Heart right ventricle (tissue), 16 donors: Measurements from ENCODE around the gene PGM5. TPM values are rescaled to one million over a fixed set of nuclear protein-coding genes. Genes with fewer than 3 reads are reported as not detected.

Experiments used
- ATAC-seq, 8 donors: fragments of 200-7000 bp; cut with Tn5 transposase; one replicate each; pipeline ENCODE4 v1.9.1; 2020; ENCODE audit warnings: mild to moderate bottlenecking in 8 of 8, moderate library complexity in 8 of 8, moderate number of reproducible peaks in 1 of 8
- DNase-seq, 2 donors: peaks; one replicate each; pipeline ENCODE4 v3.0.0-alpha.2; 2020
- H3K27ac ChIP-seq, 10 donors: fragments of 200-600 bp; sonication (generic) in 2 of 10; one replicate each; pipeline versions ENCODE4 v1.5.0 to v1.8.0; 2020 to 2022; ENCODE audit warnings: mild to moderate bottlenecking in 3 of 10
- H3K27me3 ChIP-seq, 7 donors: fragments of 200-600 bp; one replicate each; pipeline ENCODE4 v1.8.0; 2021 to 2022; ENCODE audit warnings: mild to moderate bottlenecking in 2 of 7
- H3K36me3 ChIP-seq, 9 donors: fragments of 200-600 bp; sonication (generic) in 1 of 9; one replicate each; pipeline versions ENCODE4 v1.5.0 to v1.8.0; 2020 to 2022; ENCODE audit warnings: mild to moderate bottlenecking in 2 of 9
- H3K4me1 ChIP-seq, 9 donors: fragments of 200-600 bp; sonication (generic) in 1 of 9; one replicate each; pipeline versions ENCODE4 v1.5.0 to v1.8.0; 2020 to 2022; ENCODE audit warnings: mild to moderate bottlenecking in 4 of 9
- H3K4me3 ChIP-seq, 10 donors: fragments of 200-600 bp; sonication (generic) in 2 of 10; one replicate each; pipeline versions ENCODE4 v1.5.0 to v1.8.0; 2020 to 2022; ENCODE audit warnings: mild to moderate bottlenecking in 7 of 10, moderate library complexity in 2 of 10
- H3K9me3 ChIP-seq, 11 donors: fragments of 200-600 bp in 10 of 11; sonication (generic) in 2 of 11; one replicate each; pipeline versions ENCODE4 v1.5.0 to v1.8.0; 2013 to 2022; ENCODE audit warnings: mild to moderate bottlenecking in 2 of 11, control low read depth in 1 of 11, moderate library complexity in 1 of 11
- WGBS, 2 donors: extraction: QIAGEN DNeasy Blood & Tissue Kit; methylation state at CpG; one replicate each; pipeline ENCODE4 v1.1.7; 2013; ENCODE audit warnings: inconsistent platforms in 1 of 2; 5-methylcytosine and 5-hydroxymethylcytosine counted together
- intact Hi-C, 10 donors: fragments of 100-400 bp; cut with DNase I; formaldehyde crosslinking; loops; one replicate each; pipeline versions ENCODE4 v1.11.1 to v1.14.2; 2022
- polyA plus RNA-seq, 2 donors: library from polyadenylated mRNA; stranded (reverse); fragments of 200-250 nt; gene quantifications; one replicate each; pipeline ENCODE4 v1.2.3, GENCODE V29; 2013
- total RNA-seq, 10 donors: library from RNA; stranded (reverse); fragmentation: NEBNext Ultra II Directional in 3 of 10; extraction: Animal tissue kit (Norgen Biotek cat#: 25700) in 3 of 10; gene quantifications; one replicate each; pipeline versions ENCODE4 v1.2.1 to v1.2.4, GENCODE V29; 2021 to 2023
- TF ChIP-seq, protein P1 (sequence below), 9 donors: fragments of 200-600 bp; sonication (generic) in 2 of 9; IDR thresholded peaks; one replicate each; pipeline versions ENCODE4 v1.5.0 to v1.8.0; 2021 to 2022; ENCODE audit warnings: antibody characterized with exemption in 9 of 9, mild to moderate bottlenecking in 5 of 9, moderate library complexity in 1 of 9
- donor health status: Arrhythmogenic right ventricular cardiomyopathy.
- donor health status: ischemic (EF 13 %, LVEDD 7.1; RV severe dilation, severe dysfunction).
- donor health status: healthy with polysubstance abuse.
- donor health status: DM: no; HTN: yes; CAD: no.
- donor health status: DM: no; HTN: no; CAD: no.
- donor health status: ischemic (EF 25% LVEDD 6.9; RV normal size, moderate dysfunction).
- donor health status: ischemic (EF 25% LVEDD 5.7; RV mildly dilated, moderate dysfunction).
- donor health status: healthy.
- donor health status: DM: yes; HTN: yes; CAD: no.
- donor health status: Ischemic cardiomyopathy.
- donor health status: ischemic (EF 35%, LVEDD 5.7; RV mildly dilated, moderate dysfunction).
- donor health status: nonischemic (EF 11% LVEDD 7.7; RV severe dilation, severe dysfunction).
- donor health status: DM: yes; HTN: yes; CAD: no.
- donor health status: PGD.
- donor health status: ischemic (EF 29% LVEDD 5.4; RV normal size, mild dysfunction).
- donor health status: nonischemic (EF 23%, LVEDD 6.1; RV moderate dilation, normal function).

Gene PGM5
- total and polyA plus RNA-seq, 12 donors: 26.8 to 245 (median 175) TPM

DNA sequence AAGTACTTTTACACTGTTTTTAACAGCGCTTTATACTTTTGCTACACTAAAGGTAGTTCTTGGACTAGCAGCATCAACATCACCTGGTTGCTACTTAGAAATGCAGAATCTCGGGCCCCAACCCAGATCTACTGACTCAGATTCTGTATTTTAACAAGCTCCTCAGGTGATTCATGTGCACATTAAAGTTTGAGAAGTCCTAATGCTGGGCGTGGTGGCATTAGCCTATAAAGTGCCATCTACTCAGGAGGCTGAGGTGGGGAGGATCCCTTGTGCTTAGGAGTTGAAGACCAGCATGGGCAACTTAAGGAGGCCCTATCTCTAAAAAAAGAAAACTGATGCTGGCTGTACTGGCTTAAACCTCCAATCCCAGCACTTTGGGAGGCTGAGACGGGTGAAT is 157.6 kb downstream of the PGM5 start:
- intact Hi-C loops: loop anchor here in 1 of 10 donors (5.0 kb wide), 1 partner anchor 53 kb away; no protein-coding TSS in a partner anchor
- H3K9me3 ChIP-seq: peaks cover 0 to 15% (median 0%) of the 10 kb centered on the region in 11 donors
- no peak overlapping the region for H3K4me3 ChIP-seq
- TF ChIP-seq, protein P1, sequence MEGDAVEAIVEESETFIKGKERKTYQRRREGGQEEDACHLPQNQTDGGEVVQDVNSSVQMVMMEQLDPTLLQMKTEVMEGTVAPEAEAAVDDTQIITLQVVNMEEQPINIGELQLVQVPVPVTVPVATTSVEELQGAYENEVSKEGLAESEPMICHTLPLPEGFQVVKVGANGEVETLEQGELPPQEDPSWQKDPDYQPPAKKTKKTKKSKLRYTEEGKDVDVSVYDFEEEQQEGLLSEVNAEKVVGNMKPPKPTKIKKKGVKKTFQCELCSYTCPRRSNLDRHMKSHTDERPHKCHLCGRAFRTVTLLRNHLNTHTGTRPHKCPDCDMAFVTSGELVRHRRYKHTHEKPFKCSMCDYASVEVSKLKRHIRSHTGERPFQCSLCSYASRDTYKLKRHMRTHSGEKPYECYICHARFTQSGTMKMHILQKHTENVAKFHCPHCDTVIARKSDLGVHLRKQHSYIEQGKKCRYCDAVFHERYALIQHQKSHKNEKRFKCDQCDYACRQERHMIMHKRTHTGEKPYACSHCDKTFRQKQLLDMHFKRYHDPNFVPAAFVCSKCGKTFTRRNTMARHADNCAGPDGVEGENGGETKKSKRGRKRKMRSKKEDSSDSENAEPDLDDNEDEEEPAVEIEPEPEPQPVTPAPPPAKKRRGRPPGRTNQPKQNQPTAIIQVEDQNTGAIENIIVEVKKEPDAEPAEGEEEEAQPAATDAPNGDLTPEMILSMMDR (IDR thresholded peaks at IDR 0.05): no peak
- DNase-seq (no peak), ATAC-seq (no peak)
- 96% methylated on average over 4 of the region's 4 CpGs for WGBS, 2 donors
- H3K4me1 ChIP-seq: peaks cover 0 to 35% (median 17%) of the 10 kb centered on the region in 9 donors
- H3K27me3 ChIP-seq: no peaks in the 10 kb centered on the region
- H3K27ac ChIP-seq: peak overlapping the region in 6 of 10 donors; percentile 1 to 23 (median 10)
- peaks cover 0 to 57% (median 0%) of the 10 kb centered on the region in 9 donors for H3K36me3 ChIP-seq

DNA sequence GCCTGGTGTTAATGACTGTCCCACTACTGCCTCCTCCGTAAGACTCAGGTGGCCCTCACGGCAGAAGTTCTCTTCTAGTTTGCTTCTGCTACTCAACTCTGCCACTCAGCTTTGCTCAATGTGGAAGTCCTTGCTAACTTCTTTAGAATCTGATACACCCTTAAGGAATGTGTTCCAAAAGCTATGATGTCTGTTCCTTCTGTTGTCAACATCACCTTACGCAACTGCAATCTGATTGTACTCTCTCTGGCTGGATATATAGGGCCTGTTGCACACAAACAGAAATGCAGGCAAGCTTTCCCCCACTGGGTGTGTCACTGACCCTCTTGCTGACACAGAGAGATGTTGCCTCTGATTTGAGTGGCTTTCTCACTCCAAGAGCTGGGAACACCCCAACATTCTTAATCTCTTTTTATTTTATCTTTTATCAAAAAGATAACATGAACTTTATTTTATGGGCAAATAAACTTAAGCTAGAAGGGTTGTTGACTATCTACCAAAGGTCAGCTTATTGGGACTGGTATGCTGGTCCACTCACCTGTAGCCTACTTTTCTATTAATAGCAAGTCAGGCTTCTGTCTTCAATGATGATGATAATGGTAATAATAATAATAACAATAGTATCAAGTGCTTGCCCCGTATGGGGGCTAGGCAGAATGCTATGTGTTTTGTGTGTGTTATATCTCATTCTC is 159.1 kb downstream of the PGM5 start:
- peaks cover 0 to 35% (median 17%) of the 10 kb centered on the region in 9 donors for H3K4me1 ChIP-seq
- H3K36me3 ChIP-seq: peaks cover 0 to 57% (median 0%) of the 10 kb centered on the region in 9 donors
- TF ChIP-seq, protein P1 (IDR thresholded peaks at IDR 0.05): no peak
- intact Hi-C loops: loop anchor here in 1 of 10 donors (5.0 kb wide), 1 partner anchor 42 kb away; no protein-coding TSS in a partner anchor
- ATAC-seq (peak in 5 of 8 donors; percentile 31 to 80 (median 60)), DNase-seq (no peak)
- H3K27ac ChIP-seq: peak overlapping the region in 2 of 10 donors; percentile 4 to 46
- 77 to 84% methylated on average over 4 of the region's 4 CpGs for WGBS, 2 donors
- H3K4me3 ChIP-seq: no peak overlapping the region
- no peaks in the 10 kb centered on the region for H3K27me3 ChIP-seq
- peaks cover 0 to 15% (median 0%) of the 10 kb centered on the region in 11 donors for H3K9me3 ChIP-seq

DNA sequence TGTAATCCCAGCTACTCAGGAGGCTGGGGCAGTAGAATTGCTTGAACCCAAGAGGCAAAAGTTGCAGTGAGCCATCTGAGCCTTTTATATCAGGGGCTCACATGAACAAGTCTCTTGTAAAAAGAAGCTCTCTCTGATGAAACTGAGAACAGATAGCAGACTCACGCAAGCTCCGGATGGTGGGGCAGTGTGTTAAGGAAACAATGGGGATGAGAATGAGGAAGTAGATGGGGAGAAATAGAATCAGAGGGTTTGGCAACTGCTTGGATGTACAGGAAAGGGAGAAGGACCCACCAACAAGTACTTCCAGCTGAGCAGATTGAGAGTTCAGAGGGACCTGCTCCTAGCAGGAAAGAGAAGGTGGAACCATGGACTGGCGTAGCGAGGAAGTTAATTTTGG is 165.7 kb downstream of the PGM5 start:
- no peak for DNase-seq

DNA sequence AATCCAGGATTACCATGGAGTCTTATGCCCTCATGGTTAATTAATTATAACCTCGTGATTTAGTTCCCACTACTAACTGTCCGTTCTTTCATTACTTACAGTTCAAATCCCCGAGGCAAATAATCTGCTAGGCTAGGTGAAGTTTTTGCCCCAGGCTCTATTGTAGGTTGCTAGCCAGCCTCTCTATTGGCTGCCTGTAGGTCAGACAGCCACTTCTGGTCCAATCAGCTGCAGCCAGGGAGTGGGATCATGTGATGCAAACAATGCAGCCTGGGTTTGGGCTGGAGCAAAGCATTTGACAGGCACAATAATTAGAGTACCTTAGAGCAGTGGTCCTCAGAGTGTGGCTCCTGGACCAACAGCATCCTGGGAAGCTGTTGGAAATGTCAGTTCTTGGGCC is 166.5 kb downstream of the PGM5 start:
- WGBS, 2 donors: 91 to 94% methylated on average over 3 of the region's 3 CpGs
- intact Hi-C loops: loop anchor here in 1 of 10 donors (2.0 kb wide), 1 partner anchor 30 kb away; no protein-coding TSS in a partner anchor
- TF ChIP-seq, protein P1 (IDR thresholded peaks at IDR 0.05): no peak
- ATAC-seq: no peak
- DNase-seq: no peak
- Histone ChIP-seq H3K4me1 (peaks cover 0 to 7% (median 2%) of the 10 kb centered on the region in 9 donors), H3K27me3 (no peaks in the 10 kb centered on the region), H3K27ac (no peak overlapping the region), H3K4me3 (no peak overlapping the region), H3K36me3 (peaks cover 0 to 54% (median 0%) of the 10 kb centered on the region in 9 donors), H3K9me3 (peaks cover 0 to 10% (median 0%) of the 10 kb centered on the region in 11 donors)

More for the DNA sequence above, 165.7 kb downstream of the PGM5 start:
- Histone ChIP-seq H3K4me1 (no peaks in the 10 kb centered on the region), H3K36me3 (peaks cover 0 to 55% (median 0%) of the 10 kb centered on the region in 9 donors), H3K27me3 (no peaks in the 10 kb centered on the region), H3K27ac (no peak overlapping the region), H3K9me3 (peaks cover 0 to 15% (median 0%) of the 10 kb centered on the region in 11 donors), H3K4me3 (no peak overlapping the region)
- ATAC-seq: peak in 3 of 8 donors; percentile 44 to 47 (median 47)
- intact Hi-C loops: loop anchor here in 1 of 10 donors (2.0 kb wide), 1 partner anchor 31 kb away; no protein-coding TSS in a partner anchor
- 68% methylated on average over 4 of the region's 4 CpGs for WGBS, 2 donors
- TF ChIP-seq, protein P1 (IDR thresholded peaks at IDR 0.05): no peak
